GM18907 (cell line): Measurements from ENCODE around the gene TRAF7.
"Not testable (repeated sequence)": the region's sequence is repeated elsewhere in the genome, so short reads cannot be mapped to it uniquely, and the experiment has no call there.

Experiments
- ATAC-seq: cut with Tn5 transposase; IDR thresholded peaks from one replicate; pipeline ENCODE4 v1.9.1; 2021; ENCODE audit warnings: mild to moderate bottlenecking, moderate library complexity; ENCODE audit not compliant: unreplicated experiment

Gene TRAF7

DNA sequence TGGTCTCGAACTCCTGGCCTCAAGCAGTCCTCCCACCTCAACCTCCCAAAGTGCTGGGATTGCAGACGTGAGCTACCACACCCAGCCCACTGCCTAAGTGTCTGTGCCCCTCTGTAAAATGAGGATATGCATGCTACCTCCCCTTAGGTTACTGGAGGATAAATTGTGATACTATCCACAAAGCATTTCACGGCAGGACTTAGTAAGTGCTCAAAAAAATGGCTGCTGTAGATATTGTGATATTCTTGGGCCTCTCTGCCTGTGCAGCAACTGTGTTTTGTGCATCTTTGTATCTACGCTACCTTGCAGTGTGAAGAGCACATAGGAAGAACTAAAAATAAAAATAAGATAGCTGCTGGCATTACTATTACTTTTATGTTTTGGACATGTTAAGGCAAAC, 42.7 kb downstream of the TRAF7 start:
- no peak for ATAC-seq

DNA sequence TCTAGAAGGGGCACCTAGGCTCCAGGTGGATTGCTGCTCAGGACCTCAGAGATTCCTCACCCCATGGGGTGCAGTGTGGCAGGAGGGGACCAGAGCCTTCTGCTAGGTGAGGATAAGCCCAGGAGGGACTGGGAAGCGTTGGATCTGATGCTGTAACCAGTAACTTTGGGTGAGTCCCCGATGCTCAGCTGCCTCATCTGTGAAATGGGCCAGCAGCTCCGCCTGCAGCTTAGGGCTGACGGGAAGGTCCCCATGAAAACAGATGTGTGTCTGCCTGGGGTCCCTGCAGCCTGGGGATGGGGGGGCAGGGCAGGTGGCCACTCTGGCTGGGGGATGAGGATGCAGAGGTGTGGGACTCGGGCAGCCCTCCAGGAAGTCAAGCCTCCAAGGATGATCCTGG, 43.5 kb downstream of the TRAF7 start:
- no peak for ATAC-seq

DNA sequence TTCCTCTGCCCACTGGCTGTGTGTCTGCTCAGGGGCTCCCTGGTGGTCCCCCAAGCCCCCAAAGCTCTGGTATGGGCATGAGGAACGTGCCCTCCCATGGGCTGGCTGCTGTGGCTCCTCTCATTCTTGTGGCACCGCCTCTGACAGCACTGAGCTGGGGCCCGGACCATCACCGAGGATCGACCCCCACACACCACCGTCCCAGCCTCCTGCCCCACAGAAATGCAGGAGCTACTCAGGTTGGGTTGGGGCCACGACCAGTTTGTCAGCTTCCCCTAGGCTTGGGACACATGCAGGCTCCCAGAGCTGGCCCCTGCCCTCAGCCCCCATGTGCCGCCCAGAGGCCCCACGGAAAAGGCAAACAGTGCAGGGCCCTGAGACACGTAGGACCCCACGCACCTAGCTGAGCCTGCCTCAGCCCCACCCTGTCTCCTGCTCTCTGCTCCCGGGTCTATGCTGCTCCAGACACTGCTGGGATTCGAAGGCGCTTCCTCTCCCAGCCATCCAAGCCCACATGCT, 44.1 kb downstream of the TRAF7 start:
- ATAC-seq, result no peak

DNA sequence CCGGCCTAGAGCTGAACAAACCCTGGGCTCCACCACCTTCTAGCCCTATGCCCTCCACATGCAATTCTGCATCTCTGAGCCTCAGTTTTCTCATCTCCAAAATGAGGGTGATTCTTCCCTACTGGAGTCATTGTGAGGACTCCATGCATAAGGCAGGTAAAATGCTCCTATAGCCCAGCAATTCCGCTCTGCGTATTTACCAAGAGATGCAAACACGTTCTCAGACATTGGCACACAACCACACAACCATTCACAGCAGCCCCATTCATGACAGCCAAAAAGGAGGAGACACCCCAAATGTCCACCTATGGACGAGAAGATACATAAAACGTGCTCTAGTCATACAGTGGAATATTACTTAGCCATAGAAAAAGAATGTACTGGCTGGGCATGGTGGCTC, 44.7 kb downstream of the TRAF7 start:
- no peak for ATAC-seq

DNA sequence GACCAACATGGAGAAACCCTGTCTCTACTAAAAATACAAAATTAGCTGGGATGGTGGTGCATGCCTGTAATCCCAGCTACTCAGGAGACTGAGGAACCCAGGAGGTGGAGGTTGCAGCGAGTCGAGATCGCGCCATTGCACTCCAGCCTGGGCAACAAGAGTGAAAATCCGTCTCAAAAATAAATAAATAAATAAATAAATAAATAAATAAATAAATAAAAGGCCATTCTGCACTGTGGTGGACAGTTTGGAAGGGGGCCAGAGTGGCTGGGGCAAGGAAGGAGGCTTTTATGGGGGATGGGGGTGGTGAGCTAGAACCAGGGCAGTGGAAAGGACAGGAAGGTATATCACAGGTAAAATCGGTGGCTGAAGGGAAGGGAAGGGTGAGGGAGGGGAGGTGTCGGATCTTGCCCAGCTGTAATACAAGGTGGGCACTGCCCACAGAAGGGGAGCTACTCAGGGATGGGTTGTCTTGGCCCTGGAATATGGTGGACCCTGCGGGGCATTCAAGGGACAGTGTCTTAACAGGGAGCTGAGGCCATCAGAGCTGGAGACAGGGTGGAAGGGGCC, 47.6 kb downstream of the TRAF7 start:
- not testable (repeated sequence) for ATAC-seq

DNA sequence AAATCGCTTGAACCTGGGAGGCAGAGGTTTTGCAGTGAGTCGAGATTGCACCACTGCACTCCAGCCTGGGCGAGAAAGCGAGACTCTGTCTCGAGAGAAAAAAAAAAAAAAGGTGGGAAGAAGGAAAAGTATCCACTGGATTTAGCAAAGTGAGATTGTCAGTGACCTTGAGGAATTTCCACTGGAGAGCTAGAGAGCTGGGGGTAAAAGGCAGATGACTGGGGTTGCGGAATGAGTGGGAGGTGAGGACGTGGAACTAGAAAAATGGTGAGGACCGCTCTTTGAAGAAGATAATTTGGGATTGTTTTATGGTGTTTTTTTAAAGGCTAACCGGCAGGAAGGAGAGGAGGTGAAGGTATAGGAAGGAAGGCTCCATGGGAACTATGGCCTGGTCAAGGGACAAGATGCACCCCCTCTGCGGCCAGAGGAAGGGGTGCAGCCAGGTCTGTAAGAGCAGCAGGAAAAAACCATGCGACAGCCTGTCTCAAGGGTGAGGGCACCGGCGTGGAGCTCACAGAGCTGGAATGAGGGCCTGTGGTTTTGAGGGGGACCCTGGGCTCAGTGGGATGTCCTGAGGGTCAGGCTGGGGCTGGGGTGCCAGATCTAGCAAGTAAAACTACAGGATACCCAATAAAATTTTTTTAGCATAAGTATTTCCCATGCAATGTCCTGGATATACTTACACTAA, 49.0 kb downstream of the TRAF7 start:
- no peak for ATAC-seq

DNA sequence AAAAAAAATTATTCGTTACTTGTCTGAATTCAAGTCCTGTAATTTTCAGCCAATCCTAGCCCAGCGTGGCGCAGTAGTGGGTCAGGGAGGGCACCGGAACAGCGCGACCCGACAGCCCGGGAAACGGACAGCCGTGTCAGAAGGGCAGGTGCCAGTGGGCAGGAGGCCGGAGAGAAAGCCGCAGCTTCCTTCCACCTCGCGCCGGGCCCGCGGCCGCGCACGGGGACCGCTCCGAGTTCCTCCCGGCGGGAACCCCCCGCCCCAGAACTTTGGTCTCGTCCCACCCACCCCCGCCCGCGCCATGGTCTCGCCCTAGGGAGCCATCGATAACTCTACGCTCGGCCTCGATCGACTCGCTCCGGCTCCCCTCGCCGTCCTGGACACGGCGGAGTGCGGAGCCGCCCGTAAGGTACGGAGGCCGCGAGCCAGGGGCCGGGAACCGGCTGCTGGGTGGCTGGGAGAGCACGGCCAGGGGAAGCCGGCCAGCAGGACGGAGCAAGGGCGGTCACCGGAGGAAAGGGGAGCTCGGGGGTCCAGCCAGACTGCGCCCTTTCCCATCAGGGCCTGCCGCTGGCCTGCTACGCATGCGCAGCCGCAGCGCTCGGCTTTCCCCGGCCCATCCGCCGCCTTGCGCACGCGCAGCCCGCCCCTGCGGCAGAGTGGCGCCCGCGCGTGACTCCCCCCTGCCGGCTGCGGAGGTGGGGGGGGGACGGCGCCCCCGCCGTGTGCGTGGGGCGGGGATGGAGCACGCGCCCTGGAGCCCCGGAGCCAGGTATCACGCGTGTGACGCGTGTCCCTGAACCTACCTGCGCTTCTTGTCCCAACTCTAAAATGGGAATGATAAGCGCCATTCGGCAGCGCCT, 49.8 kb downstream of the TRAF7 start, which contains the start of gene MLST8:
Gene MLST8 (plus strand): TSS at position 351 of the 863 bp plus-strand sequence. CDS start 632 bp downstream, outside the sequence.
- ATAC-seq, result peak; percentile 73

DNA sequence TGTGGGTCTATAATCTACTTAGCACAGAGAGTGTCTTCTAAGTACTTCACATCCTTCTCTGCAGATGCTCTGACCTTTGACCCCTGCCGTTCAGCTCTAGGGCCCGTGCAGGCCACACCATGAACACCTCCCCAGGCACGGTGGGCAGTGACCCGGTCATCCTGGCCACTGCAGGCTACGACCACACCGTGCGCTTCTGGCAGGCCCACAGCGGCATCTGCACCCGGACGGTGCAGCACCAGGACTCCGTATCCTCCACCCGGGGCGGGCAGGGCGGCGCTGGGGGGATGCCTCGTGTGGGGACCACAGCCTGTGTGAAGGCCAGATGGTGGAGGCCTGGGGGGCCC, 50.4 kb downstream of the TRAF7 start:
- peak; percentile 13 for ATAC-seq

DNA sequence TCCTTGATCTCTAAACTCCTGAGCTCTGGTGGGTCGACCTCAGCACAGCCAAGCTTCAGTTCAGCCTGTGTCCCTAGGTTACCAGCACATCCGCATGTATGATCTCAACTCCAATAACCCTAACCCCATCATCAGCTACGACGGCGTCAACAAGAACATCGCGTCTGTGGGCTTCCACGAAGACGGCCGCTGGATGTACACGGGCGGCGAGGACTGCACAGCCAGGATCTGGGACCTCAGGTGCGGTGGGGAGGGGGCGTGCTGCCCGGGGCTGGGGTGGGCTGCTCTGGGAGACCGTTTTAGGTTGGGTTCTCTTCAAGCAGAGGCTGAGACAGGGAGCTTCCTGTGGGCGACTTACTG, 50.8 kb downstream of the TRAF7 start:
- ATAC-seq, result no peak

DNA sequence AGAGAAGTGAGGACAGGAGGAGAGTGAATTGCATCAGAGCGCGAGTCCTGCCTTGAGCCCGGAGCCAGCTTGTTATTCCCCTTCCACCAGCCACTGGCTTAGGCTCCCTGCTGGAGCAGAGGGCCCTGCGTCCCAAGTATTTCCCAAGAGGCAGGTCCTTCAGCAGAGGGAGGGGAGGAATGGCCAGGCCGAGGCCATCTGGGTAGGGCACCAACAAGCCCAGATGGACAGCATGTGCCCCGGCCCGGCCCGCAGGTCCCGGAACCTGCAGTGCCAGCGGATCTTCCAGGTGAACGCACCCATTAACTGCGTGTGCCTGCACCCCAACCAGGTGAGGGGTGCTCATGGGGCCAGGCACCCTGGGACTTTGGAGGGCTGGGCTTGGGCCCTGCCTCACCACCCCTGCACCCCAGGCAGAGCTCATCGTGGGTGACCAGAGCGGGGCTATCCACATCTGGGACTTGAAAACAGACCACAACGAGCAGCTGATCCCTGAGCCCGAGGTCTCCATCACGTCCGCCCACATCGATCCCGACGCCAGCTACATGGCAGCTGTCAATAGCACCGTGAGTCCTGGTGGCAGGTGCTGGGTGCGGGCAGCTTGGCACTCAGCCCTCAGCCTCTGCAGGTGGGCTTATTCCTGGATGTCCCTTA, 51.3 kb downstream of the TRAF7 start:
- ATAC-seq, result no peak

DNA sequence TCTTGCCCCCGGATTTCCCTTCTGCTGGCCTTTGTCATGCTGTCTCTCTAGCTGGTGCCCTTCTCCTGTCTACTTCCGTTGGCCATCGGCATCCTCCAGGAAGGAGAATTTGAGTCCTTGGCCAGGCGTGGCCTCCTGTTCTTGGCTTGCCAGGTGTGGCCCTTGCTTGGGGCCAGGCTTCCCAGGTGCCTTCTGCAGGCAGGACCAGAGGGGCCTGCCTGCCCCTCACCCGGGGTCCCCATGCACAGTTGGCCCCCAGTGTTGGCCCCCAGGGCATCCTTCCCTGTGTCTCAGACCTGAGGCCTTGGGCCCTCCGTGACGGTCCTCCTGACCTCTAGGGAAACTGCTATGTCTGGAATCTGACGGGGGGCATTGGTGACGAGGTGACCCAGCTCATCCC, 52.3 kb downstream of the TRAF7 start:
- no peak for ATAC-seq

DNA sequence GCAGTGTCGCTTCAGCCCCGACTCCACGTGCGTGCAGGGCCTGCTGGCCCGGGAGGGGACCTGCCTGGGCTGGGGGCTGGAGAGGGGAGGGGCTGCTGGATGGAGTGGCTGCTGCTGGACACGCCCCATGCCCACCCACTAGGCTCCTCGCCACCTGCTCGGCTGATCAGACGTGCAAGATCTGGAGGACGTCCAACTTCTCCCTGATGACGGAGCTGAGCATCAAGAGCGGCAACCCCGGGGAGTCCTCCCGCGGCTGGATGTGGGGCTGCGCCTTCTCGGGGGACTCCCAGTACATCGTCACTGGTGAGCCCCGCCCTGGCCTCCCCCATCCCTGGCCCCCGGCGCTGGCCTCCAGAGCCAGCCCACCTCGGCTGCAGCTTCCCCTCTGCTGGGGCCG, 52.7 kb downstream of the TRAF7 start:
- ATAC-seq, result no peak

DNA sequence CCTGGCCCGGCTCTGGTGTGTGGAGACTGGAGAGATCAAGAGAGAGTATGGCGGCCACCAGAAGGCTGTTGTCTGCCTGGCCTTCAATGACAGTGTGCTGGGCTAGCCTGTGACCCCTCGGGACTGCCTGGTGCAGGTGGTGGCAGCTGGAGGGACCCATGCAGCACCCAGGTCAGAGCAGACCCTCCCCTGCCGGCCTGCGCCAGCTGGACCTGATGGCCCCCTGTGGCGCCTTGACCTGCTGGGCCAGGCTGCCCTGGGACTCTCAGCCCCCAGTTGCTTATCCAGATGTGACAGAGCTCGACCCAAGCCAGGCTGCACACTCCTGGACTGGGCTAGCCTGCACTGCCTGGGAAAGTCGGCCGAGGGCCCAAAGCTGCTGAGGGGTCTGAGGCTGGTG, 53.2 kb downstream of the TRAF7 start:
- no peak for ATAC-seq

DNA sequence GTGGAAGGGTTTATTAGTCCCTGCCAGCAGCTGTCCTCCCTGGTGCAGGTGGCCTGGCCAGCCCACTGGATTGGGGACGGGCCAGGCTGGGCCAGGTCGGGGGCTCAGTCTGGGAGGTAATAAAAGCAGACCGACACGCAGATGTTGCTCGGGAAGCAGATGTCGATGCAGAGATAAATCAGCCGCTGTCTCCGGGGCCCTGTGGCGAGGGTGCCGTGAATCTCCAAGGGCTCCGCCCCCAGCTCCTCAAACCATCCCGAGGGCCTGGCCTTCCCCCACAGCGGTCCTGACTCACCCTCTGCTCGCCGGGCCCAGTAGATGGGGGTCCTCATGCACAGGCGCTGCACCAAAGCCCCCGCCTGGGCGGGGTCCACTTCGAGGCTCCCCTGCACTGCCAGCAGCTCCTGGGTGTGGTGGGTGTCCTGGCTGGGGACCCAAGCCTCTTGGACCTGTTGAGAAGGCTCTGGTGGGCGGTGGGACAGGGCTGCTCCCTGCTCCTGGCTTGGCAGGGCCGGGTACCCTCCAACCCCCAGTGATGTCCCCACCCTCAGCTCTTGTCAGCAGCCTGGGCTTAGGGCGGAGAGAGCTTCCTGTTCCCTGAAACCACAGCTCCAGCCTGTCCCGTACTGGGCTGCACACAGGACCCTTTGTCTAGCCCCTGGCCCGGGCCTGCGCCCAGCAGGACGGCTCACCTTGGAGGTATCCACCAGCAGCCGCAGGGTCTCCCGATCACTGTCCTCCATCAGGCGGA, 53.9 kb downstream of the TRAF7 start:
- no peak for ATAC-seq

DNA sequence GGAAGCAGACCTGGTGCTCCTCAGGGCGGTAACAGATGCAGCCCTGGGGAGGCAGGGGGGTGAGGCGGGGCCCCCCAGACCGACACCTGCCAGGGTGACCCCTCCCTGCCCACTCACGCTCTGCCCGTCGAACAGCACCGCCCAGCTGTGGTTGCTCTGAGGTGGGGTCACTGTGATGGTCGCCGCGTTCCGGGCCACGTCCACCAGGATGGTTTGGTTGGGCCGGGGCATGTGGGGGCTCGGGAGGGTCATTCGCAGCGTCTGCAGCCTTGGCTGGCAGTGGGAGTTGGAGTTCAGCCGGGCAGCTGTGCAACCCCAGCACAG, 54.4 kb downstream of the TRAF7 start:
- no peak for ATAC-seq

DNA sequence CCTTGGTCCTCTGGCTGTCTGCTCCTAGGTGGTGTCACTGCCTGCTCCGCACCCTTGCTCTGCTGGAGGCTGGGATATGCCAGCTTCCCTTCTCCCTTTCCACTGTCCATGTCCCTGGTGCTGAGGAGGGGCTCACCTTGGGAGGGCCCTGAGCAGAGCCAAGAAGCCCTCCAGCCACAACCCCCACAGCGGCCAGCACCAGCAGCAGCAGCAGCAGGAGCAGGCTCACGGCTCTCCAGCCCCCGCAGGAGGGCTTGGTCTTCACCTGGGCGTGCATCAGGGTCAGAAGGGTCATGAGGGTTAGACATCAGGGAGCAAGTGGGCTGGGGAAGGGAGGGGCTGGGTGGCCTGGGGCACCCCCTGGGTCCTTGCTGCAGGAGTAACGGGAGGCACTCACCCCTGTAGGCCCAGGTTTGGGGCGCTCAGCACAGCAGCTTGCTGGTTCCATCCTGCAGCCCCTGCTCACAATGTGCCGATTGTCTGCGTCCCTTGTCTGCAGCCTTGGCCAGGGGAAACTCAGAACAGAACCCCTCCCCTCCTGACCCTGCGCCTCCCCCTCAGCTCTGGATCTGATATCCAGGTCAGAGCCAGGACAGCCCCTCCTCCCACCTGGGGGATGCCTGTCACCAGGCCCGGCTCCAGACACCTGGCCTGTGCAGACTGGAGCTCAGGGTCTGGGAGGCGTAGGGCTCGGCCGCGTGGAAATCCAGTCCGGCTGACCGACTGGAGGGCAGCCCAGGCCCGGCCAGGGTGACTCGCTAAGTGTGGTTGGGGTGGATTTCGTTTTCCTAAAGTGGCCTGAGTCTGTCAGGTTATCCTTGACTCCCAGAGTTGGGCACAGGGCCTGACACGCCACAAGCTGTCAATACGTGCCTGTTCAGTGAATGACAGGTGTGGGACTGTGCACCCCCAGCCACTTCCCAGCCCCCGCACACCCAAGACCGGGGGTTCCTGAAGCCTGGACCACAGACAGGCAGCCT, 55.1 kb downstream of the TRAF7 start, which contains the start of gene BRICD5:
Gene BRICD5 (minus strand): TSS at position 478 of the 980 bp plus-strand sequence. CDS start 30 bp downstream, at position 448.
- ATAC-seq, result no peak

DNA sequence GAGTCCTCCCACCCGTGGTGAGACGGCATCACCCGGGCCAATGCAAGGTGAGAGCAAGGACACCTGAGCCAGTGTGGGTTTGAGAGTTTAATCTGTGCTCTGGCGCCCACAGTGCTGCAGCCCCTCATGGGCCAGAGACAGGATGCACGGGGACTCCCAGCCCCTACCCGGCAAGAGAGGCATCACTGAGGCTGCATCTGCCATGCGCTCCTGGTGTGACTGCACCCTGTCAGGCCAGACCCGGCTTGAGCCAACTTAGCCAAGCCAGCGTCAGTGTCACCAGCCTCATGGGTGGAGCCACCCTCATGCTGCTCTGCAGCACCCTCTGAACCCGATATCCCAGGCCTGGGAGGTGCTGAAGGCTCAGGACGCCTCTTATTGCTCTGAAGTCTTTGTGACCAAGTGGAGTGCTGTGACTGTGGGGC, 56.4 kb downstream of the TRAF7 start:
- ATAC-seq, result no peak

DNA sequence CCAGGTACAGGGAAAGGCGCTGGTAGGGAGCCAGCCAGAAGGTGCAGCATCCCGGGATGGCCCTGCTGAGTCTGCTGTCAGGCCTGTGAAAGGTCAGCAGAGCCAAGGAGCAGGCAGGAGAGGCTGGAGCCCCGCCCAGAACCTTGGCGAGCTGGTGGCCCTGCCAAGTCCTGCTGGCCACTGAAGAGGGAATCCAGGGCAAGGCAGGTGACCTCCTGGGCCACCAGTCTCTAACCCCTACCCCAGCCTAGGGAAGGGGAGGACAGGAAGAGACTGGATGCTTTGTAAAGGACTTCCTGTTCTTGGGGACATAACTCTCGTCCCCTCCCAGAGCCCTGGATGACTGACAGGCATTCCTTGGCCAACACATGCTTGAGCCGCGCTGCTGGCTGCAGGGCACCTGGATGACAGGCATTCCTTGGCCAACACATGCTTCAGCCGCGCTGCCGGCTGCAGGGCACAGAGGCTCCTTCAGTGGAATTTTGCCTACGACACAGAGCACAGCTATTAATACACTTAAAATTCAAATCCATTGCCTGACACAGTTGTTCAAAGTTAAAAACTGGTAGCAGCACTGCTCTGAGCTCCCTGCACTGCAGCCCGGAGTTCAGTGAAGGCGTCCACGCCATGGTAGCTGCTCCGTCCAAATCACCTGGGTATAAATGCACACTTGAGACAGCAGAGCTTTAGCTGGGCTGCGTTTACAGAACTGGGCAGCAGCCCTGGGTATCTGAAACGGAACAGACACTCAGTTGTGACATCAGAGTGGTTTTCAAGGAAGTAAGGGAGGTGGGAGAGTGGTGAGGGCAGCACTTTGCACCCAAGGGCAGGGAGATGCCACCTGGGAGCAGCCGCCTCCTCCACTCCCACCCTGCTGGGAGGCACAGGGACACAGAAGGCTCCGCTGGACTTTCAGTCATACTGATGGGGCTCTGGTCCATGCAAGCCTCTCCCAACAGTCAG, 57.1 kb downstream of the TRAF7 start:
- ATAC-seq, result no peak
